ENCODE data around the gene BICD2. TPM values are rescaled to one million over a fixed set of nuclear protein-coding genes. Genes with fewer than 3 reads are reported as not detected.

Gene BICD2
- total and polyA plus RNA-seq, 2 of the 8 experiments (the other 6 are each of a cell fraction or from before 2014, with no cell fraction given) = 6.6 to 22.8 TPM

DNA sequence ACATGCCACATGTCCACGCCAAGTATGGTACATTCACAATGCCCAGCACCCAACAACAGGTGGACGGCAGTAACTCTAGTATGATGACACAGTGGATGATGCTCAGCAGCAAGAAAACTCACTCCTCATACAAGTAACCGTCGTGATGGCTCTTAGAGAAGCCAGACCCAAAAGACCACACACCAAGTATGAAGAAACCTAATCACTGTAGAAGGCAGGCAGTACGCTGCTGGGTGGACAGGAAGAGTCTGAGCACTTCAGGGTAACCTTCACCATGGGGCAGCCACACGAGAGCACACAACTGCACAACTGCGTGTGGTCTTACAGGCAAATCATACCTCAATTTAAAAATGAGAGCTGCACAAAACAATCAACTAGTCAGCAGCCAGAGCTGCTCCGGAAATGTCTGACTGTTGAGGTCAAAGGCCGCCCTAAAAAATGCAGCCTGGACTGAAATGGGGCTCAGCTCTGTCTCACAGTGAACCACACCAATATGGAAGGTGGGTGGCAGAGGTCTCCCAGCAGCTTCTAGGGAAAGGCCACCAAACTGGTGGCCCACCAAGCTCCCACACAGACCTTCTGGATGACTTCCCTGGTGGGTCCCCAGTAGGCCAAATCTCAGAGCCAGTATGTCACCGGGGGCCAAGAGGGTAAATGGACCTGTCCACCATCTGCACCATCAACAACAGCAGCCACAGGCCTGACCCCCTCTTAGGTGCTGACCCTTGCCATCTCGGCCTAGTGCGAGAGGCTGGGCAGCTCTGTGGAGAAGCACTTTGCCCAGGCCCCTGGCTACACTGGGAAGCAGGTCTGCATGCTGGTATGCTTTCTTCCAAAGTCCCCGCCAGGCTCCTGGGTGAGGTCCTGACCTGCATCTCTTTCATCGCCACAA is 17.8 kb downstream of the BICD2 start:
- no peak for TF ChIP-seq JUND (IDR thresholded peaks at IDR 0.05; ENCODE audit: low read length)
- no peak for TF ChIP-seq KDM4A (IDR thresholded peaks at IDR 0.05; ENCODE audit: low read depth, low read length, severe bottlenecking)
- TF ChIP-seq GABPA (IDR thresholded peaks at IDR 0.05; ENCODE audit: borderline replicate concordance, insufficient read depth, low read length) = no peak
- TF ChIP-seq JUN (IDR thresholded peaks at IDR 0.05; ENCODE audit: low read depth, low read length) = no peak
- TF ChIP-seq RNF2 (IDR thresholded peaks at IDR 0.05; ENCODE audit: borderline replicate concordance, low read depth, low read length, missing control alignments, poor library complexity, severe bottlenecking) = no peak
- TF ChIP-seq CTBP2 (IDR thresholded peaks at IDR 0.05; ENCODE audit: borderline replicate concordance, insufficient read depth, insufficient read length, low read length) = no peak
- TF ChIP-seq TBP (IDR thresholded peaks at IDR 0.05; ENCODE audit: low read depth, low read length) = no peak
- TF ChIP-seq POLR2AphosphoS5 (IDR thresholded peaks at IDR 0.05; ENCODE audit: low read depth, low read length) = no peak
- Histone ChIP-seq H3K23ac (ENCODE audit: insufficient read length) (no peak overlapping the region), H2BK5ac (ENCODE audit: low read depth, low read length) (no peak overlapping the region), H2BK20ac (ENCODE audit: low read length) (no peak overlapping the region), H3K79me2 (ENCODE audit: control insufficient read depth in 1 of 2, insufficient read depth in 2 of 2, low read length in 2 of 2) (peaks cover 6 to 91% of the 10 kb centered on the region in 2 experiments), H3K56ac (replicated peaks; ENCODE audit: insufficient read length, low read depth, low read length) (no peak overlapping the region), H3K4me2 (ENCODE audit: insufficient read depth in 1 of 2, low read depth in 2 of 2, low read length in 2 of 2) (no peak overlapping the region), H3K27ac (ENCODE audit: low read depth, low read length) (no peak overlapping the region), H3K4ac (replicated peaks; ENCODE audit: insufficient read length, low read depth, low read length) (no peak overlapping the region), H3K9me3 (ENCODE audit: insufficient read depth in 2 of 2, low read depth in 1 of 2, low read length in 1 of 2) (no peaks in the 10 kb centered on the region), H2BK120ac (replicated peaks; ENCODE audit: low read depth, low read length) (no peak overlapping the region), H4K91ac (replicated peaks; ENCODE audit: insufficient read length, low read length) (no peak overlapping the region), H2AFZ (ENCODE audit: low read length) (no peak overlapping the region), H3K36me3 (ENCODE audit: control insufficient read depth in 2 of 4, insufficient read depth in 4 of 4, low read length in 3 of 4) (no peaks in the 10 kb centered on the region), H3K27me3 (replicated peaks in 1 of 4; ENCODE audit: control insufficient read depth in 3 of 4, extremely low read depth in 1 of 4, insufficient read depth in 3 of 4, low read length in 3 of 4) (no peaks in the 10 kb centered on the region), H3K9ac (replicated peaks in 1 of 4; ENCODE audit: extremely low read depth in 1 of 4, low read depth in 3 of 4, low read length in 3 of 4) (no peak overlapping the region), H4K5ac (ENCODE audit: insufficient read length, low read depth, low read length) (no peak overlapping the region), H3K79me1 (ENCODE audit: low read depth, low read length) (peaks cover 31% of the 10 kb centered on the region), H2BK15ac (ENCODE audit: low read length) (no peak overlapping the region), H3K4me1 (replicated peaks in 1 of 4; ENCODE audit: control insufficient read depth in 3 of 4, insufficient read depth in 4 of 4, low read length in 3 of 4) (peaks cover 0 to 10% (median 3%) of the 10 kb centered on the region in 4 experiments; a peak in 6 of 7 replicates), H3K4me3 (ENCODE audit: extremely low read depth in 1 of 4, insufficient read depth in 2 of 4, low read depth in 3 of 4, low read length in 4 of 4) (no peak overlapping the region), H4K8ac (ENCODE audit: extremely low read depth, insufficient read depth, low read length) (no peak overlapping the region), H4K20me1 (replicated peaks in 1 of 2; ENCODE audit: control insufficient read depth in 1 of 2, insufficient read depth in 2 of 2, low read length in 2 of 2) (peaks cover 7 to 26% of the 10 kb centered on the region in 2 experiments), H3K18ac (ENCODE audit: extremely low read depth, low read length) (no peak overlapping the region; the same call in 1 of the 2 replicates), H2BK12ac (ENCODE audit: low read depth, low read length) (no peak overlapping the region), H2AK5ac (ENCODE audit: low read depth, low read length) (no peak overlapping the region; the same call in 1 of the 2 replicates), H3K23me2 (ENCODE audit: low read depth, low read length) (no peaks in the 10 kb centered on the region), H3K14ac (ENCODE audit: insufficient read length) (no peak overlapping the region)
- POLR2A ChIA-PET (ENCODE audit: partially characterized antibody) = no interaction called here
- 92% methylated on average over 14 of the region's 14 CpGs; no CpG with 5 or more reads in 1 of the 2 experiments for WGBS, 2 experiments (ENCODE audit: extremely low coverage in 1 of 2, insufficient coverage in 1 of 2, insufficient read length in 1 of 2, insufficient replicate concordance in 2 of 2, low coverage in 1 of 2, low lambda C conversion rate in 2 of 2, missing lambda C conversion rate in 1 of 2)
- CTCF ChIA-PET (ENCODE audit: partially characterized antibody) = interaction anchor here (1.0 to 2.0 kb wide), 6 partner anchors 11 to 95 kb away, joined by 3 to 7 read pairs (median 4); partner anchors contain the start of gene BICD2
- no peak for FAIRE-seq
- no peak for DNase-seq (ENCODE audit: low read depth in 1 of 2, low spot score in 2 of 2)

All from H1 (cell line).